Measurements from ENCODE around the gene RIC8B.

DNA sequence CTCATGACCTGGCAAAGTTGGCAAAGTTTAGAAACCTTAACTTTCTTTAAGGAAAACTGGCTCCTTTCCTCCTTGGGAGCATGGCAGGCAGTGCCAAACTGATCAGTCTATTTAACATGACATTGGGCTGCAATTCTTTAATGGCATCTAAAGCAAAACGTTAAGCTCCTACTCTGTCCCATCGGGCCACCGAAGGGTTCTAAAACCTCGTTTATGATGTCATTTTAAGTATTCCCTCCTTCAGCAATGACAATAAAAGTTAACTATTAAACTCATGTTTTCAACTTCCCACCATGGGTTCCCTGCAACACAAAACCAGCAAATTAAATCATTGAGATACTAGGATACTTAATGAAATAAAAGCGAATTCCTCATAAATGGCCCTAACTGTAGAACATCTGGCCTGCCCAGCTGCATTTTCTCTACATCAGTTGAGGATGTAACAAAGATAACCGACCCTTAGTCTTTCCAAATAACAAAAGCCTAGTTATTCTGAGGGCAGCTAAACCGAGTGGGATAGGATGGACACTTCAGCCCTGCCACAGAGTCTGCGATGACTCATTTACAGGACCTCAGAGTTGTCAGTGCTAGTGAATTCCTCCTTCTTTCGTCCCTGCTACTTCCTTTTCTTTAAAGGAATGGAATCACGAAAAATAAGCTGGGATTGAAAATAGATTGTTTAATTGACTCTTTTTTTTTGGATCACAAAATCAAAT, 34.5 kb upstream of the RIC8B start:
- TF ChIP-seq KDM1A (IDR thresholded peaks at IDR 0.05; ENCODE audit: borderline replicate concordance, low read length) (no peak), POLR2AphosphoS5 (IDR thresholded peaks at IDR 0.05; ENCODE audit: low read depth, low read length) (no peak), HDAC2 (IDR thresholded peaks at IDR 0.05; ENCODE audit: borderline replicate concordance in 1 of 2, low read depth in 2 of 2, low read length in 2 of 2) (no peak), EZH2 (IDR thresholded peaks at IDR 0.05; ENCODE audit: low read depth, low read length, severe bottlenecking) (no peak), POLR2A (IDR thresholded peaks at IDR 0.05; ENCODE audit: control extremely low read depth in 1 of 2, low read depth in 2 of 2, low read length in 2 of 2) (no peak), CHD2 (IDR thresholded peaks at IDR 0.05; ENCODE audit: low read length) (no peak), TCF12 (IDR thresholded peaks at IDR 0.05; ENCODE audit: low read depth, low read length) (no peak), YY1 (IDR thresholded peaks at IDR 0.05; ENCODE audit: low read depth, low read length) (no peak), EGR1 (IDR thresholded peaks at IDR 0.05; ENCODE audit: borderline replicate concordance, low read depth, low read length) (no peak), RNF2 (IDR thresholded peaks at IDR 0.05; ENCODE audit: borderline replicate concordance, low read depth, low read length, missing control alignments, poor library complexity, severe bottlenecking) (no peak), FOSL1 (IDR thresholded peaks at IDR 0.05; ENCODE audit: insufficient read depth, low read depth, low read length) (no peak)
- TF ChIP-seq, protein P1, sequence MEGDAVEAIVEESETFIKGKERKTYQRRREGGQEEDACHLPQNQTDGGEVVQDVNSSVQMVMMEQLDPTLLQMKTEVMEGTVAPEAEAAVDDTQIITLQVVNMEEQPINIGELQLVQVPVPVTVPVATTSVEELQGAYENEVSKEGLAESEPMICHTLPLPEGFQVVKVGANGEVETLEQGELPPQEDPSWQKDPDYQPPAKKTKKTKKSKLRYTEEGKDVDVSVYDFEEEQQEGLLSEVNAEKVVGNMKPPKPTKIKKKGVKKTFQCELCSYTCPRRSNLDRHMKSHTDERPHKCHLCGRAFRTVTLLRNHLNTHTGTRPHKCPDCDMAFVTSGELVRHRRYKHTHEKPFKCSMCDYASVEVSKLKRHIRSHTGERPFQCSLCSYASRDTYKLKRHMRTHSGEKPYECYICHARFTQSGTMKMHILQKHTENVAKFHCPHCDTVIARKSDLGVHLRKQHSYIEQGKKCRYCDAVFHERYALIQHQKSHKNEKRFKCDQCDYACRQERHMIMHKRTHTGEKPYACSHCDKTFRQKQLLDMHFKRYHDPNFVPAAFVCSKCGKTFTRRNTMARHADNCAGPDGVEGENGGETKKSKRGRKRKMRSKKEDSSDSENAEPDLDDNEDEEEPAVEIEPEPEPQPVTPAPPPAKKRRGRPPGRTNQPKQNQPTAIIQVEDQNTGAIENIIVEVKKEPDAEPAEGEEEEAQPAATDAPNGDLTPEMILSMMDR (IDR thresholded peaks at IDR 0.05; ENCODE audit: control extremely low read depth in 1 of 3, insufficient read depth in 1 of 3, low read depth in 1 of 3, low read length in 3 of 3): no peak
- TF ChIP-seq, protein P2, sequence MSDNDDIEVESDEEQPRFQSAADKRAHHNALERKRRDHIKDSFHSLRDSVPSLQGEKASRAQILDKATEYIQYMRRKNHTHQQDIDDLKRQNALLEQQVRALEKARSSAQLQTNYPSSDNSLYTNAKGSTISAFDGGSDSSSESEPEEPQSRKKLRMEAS (IDR thresholded peaks at IDR 0.05): no peak
